IPS-NIHi11 (cell line): Measurements from ENCODE around the gene RNF8.

Experiments used
- DNase-seq: peaks from one replicate; pipeline ENCODE4 v3.0.0; 2012; ENCODE audit warnings: mixed read lengths, low spot score

RNF8 gene

DNA sequence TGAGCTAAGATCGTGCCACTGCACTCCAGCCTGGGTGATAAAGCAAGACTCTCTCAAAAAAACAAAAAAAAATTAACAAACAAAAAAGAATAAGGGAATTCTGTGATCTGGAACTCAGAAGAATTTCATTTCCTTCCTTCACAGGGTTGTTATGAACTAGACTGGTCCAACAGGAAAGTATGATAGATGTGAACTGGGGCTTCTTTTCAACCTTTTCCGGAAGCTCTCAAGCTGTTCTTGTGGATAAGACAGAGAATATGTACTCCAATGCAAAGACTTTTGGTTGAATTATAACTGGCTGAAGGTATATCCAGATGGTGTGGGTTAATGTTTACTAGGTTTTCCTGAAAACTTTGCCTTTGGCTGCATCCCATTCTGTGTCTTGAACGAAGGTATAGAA is 5.3 kb downstream of the RNF8 start:
- no peak for DNase-seq

DNA sequence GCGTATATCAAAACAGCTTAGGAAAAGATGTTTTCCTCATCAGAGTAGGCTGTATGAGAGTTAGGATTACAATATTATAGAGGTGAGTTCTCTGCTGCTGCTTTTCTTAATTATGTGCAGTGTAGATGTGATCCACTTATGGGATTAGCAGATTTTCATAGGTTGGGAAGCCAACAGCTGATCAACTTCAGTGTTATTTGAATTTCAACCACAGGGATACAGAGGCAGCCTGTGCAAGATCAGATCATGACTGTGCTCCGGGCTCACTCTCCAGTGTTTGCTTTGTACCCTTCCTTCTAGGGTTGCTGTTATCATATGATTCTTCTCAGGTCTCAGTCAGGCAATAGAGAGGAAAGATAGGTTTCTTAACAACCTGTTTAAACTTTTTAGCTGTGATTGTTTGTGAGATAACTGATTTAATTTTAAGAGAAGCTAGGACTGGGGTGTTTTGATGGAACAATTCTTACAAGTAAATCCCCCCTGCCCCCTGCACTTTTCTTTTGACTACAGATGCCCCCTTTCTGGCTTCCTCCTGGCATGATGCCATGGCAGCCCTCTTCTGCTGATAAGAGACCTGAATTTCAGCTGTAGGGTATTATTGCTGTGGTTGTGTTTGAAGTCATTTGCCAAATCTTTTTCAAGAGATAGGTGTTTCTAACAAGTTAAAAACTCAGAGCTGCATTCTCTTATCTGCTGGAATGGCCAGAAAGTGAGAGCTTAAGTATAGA is 8.5 kb downstream of the RNF8 start:
- no peak for DNase-seq

- DNase-seq, result no peak
These were observed 12.0 kb downstream of the RNF8 start for GRCh38 chr6:37365791-37366190.

GRCh38 chr6:37366910-37367309 is 13.1 kb downstream of the RNF8 start:
- no peak for DNase-seq

- no peak for DNase-seq
These were observed 15.2 kb downstream of the RNF8 start for GRCh38 chr6:37368961-37369320.

- DNase-seq, result no peak
These were observed 15.8 kb downstream of the RNF8 start for GRCh38 chr6:37369321-37370201.

GRCh38 chr6:37371154-37372083 is 17.6 kb downstream of the RNF8 start:
- no peak for DNase-seq

DNA sequence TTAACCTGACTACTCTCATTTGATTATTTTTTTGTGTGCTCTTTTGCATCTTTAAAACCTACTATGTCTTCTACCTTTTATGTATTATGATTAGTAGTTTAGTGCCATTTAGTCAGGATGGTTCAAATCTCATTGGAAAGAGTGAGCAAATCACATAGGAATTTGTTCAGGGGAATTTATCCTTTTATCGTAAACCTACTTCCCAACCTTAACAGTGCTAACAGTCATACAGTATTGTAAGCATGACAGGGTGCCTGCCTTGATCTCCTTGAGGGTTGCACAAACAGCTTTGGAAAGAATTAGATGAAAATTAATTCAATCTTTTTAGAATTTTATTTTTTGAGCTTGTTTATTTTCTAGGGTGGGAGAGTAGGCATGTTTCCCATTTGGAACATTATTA is 18.3 kb downstream of the RNF8 start:
- no peak for DNase-seq

DNA sequence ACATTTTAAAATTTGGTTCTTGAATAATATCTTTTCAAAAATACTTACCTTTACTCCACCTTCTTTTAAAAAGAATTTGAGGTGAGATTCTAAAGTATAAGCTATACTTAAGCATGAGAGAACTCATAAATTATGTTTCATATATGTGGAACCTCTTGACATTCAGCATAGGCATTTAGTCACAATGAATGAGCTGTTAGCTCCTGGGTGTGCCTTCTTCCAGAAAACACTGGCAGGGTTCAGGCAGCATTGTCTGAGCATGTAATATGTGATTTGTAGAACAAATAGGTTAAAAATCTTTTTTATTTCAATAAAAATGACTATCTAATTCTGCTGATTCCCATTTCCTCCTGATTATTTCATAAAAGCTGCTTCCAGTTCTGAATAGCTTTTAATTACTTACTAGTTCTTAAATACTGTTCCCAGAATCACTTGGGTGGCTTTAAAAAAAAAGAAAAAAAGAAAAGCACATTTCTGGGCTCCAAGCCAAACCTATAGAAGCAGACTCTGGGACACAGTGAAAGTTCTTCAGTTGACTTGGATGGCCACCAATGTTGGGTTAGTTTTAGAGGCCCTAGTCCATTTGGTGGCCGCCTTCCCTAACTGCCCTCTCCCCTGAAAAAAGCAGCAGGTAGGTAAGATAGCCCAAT is 20.2 kb downstream of the RNF8 start:
- peak; percentile 23 for DNase-seq

- DNase-seq, result no peak
These were observed 21.6 kb downstream of the RNF8 start for GRCh38 chr6:37375376-37375775.

DNA sequence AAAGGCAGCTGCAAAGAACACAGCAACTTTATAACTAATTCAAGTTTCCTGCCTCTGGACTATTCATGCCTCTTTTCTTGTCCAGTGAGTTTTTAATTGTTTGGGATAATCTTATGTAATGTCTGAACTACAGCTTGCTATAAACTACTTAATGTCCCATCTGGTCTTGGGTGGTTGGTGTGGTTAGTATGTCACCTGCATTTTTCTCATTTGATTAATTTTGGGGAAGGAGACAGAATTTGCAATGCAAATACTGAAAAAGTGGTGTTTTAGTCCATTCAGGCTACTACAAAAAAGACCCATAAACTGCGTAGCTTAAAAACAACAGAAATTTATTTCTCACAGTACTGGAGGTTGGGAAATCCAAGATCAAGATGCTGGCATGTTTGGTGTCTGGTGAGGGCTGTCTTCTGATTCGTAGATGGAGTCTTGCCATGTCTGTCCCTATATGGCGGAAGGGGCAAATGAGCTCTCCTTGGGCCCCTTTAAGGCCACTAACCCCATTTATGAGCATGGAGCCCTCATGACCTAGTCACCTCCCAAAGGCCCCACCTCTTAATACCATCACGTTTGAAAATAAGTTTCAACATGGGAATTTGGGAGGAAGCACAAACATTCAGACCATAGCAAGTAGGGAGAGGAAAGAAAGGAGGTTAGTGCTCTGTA is 22.4 kb downstream of the RNF8 start:
- DNase-seq, result no peak

GRCh38 chr6:37381579-37381978 is 27.8 kb downstream of the RNF8 start:
- peak; percentile 70 for DNase-seq

DNA sequence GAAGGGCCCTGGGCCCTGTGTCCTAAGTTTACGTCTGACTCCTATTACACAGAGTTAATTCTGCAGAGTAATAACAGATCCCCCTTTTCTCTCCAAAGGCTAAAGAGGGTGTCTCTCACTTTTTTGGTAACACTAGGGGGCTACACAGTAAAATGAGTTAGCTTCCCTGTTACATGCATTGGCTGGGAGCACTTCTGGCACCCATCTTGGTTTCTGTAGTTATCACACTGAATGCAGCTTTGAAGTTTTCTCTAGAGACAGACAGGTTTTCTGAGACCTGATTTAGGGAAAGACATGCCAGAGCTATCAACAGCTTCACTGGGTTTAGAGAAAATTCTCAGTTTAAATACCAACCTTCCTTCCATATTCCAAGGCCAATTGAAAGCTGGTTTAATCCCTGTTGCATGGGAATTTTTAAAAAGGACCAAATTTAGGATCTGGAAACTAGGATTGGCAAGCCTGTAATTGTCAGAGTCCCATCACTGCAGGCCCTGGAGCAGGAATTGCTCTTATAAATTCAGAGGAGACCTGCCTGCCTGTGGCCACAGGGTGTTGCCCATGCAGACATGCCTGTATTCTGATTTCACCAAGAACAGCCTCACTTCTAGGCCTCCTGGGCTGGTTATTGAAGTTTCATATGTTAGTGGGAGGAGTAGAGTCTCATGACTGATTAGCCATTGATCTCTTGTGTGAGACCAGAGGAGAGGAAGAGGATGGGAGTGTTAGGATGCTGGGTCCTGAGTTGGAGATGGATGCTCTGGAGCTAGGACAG is 29.4 kb downstream of the RNF8 start:
- no peak for DNase-seq

GRCh38 chr6:37388578-37388977 is 34.8 kb downstream of the RNF8 start:
- no peak for DNase-seq

GRCh38 chr6:37389857-37390256 is 36.1 kb downstream of the RNF8 start:
- DNase-seq, result no peak

DNA sequence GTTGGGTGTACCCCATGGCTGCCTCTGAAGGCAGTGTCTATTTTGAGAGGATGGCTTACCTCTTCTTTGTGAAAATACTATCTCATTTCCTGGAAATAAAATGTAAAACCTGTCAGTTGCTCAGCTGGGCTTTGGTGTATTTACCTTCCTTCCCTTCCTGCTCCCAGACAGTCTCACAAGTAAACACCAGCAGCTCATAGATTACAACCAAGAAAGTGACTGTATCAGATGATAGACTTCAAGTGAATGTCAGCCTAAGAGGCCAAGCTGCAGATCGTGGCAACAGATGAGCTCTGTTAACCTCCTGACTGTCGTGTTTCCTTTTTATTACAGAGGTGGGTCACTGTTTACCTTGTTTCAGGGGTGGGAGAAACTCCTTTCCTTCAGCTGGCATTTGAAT is 37.3 kb downstream of the RNF8 start:
- DNase-seq, result no peak

GRCh38 chr6:37392821-37393220 is 39.0 kb downstream of the RNF8 start:
- DNase-seq, result no peak

DNA sequence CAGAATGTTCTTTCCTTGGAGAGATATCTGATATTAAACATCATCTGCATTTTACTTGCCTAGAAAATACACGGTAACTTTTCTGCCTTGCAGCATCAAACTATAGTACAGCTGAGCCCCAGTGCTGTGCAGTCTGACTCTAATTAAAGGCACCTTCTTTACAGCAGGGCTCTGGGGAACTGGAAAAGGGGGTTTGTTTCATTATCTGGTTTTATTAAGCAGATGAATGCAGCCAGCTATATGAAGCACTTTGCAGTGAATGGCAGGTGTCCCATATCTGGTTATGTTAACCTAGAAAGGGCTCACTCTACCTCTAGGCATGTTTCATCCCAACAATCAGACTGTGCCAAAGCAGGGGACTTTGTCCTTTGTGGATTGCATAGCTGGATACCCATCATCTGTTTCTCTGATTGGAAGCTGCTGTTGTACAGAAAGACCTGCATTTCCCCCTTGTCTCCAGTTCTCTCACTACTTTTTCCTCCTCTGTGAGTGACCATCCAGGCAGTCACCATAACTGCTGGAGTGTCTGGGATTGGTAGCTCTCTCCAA is 39.7 kb downstream of the RNF8 start:
- DNase-seq, result no peak

- DNase-seq, result no peak
These were observed 42.9 kb downstream of the RNF8 start for GRCh38 chr6:37396571-37397180.

DNA sequence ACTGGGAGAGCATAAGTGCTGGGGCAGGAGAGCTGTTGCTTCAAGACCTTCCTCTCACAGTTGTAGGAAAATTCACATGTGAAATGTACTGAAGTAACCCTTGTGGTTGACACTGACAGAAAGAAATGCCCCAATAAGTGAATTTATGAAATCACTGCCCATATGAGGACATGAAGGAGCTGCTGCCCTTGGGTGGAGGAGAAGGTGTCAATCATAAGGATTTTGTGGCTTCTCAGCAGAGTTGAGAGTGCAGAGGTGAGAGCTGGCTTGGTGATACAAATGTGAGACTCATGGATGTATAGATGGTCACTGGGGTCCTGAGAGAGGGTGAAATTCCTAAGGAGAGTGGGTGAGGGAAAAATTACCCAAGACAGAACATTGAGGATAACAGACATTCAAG is 45.3 kb downstream of the RNF8 start:
- no peak for DNase-seq
